Panc1 (cell line): ENCODE results near the gene LZTS3. TPM values are rescaled to one million over a fixed set of nuclear protein-coding genes. Genes with fewer than 3 reads are reported as not detected.

Source experiments
- ATAC-seq: fragments of 200-7000 bp; cut with Tn5 transposase; 2 replicates; pipeline ENCODE4 v1.9.1; 2020; ENCODE audit warnings: mild to moderate bottlenecking, moderate library complexity
- BruUV-seq: library from RNA; stranded (reverse); fragments of 400-500 nt; replicated peaks from 2 replicates; lab custom pipeline; 2021; lab: Mats Ljungman, UMichigan
- CTCF ChIA-PET: fragments of 300-600 bp; sonication (Branson Sonifier 250); formaldehyde crosslinking; loops from one replicate; lab custom pipeline; 2022; ENCODE audit warnings: antibody characterized with exemption; lab: Charles Lee
- POLR2A ChIA-PET: fragments of 300-600 bp; sonication (Branson Sonifier 250); formaldehyde crosslinking; loops from one replicate; lab custom pipeline; 2022; ENCODE audit warnings: antibody characterized with exemption; lab: Charles Lee
- DNase-seq: peaks from one replicate; pipeline ENCODE4 v3.0.0-alpha.2; 2010; ENCODE audit warnings: low read depth, low spot score
- H3K27ac ChIP-seq: 2 replicates; pipeline ENCODE4 v1.5.1; 2011; ENCODE audit warnings: mild to moderate bottlenecking, low read length, inconsistent platforms
- H3K27me3 ChIP-seq: fragments of 200-500 bp; sonication (Bioruptor generic); 2 replicates; pipeline ENCODE4 v1.6.0; 2014; ENCODE audit warnings: low read length, inconsistent platforms; ENCODE audit not compliant: control insufficient read depth, insufficient read depth
- H3K36me3 ChIP-seq: fragments of 200-500 bp; sonication (Bioruptor generic); 2 replicates; pipeline ENCODE4 v1.5.1; 2014; ENCODE audit warnings: inconsistent platforms, mild to moderate bottlenecking, low read length, moderate library complexity; ENCODE audit not compliant: control insufficient read depth, insufficient read depth
- H3K4me1 ChIP-seq: 2 replicates; pipeline ENCODE4 v1.5.1; 2011; ENCODE audit warnings: inconsistent platforms, mild to moderate bottlenecking, low read length, moderate library complexity; ENCODE audit not compliant: control insufficient read depth, insufficient read depth
- H3K4me3 ChIP-seq, 2 experiments: 2 replicates each; pipeline ENCODE4 v1.5.1; 2011 to 2012; ENCODE audit warnings: low read depth in 2 of 2, low read length in 2 of 2, mild to moderate bottlenecking in 2 of 2, inconsistent platforms in 1 of 2, moderate library complexity in 1 of 2
- H3K9me3 ChIP-seq: fragments of 200-500 bp; sonication (Bioruptor generic); 2 replicates; pipeline ENCODE4 v1.5.1; 2014; ENCODE audit warnings: low read depth, mild to moderate bottlenecking, inconsistent platforms, low read length, moderate library complexity; ENCODE audit not compliant: control insufficient read depth, insufficient read depth
- POLR2AphosphoS5 ChIP-seq: IDR thresholded peaks from 2 replicates; pipeline ENCODE4 v1.6.1; 2012; ENCODE audit warnings: mild to moderate bottlenecking, low read depth, low read length, moderate library complexity
- SIN3A ChIP-seq: IDR thresholded peaks from 2 replicates; pipeline ENCODE4 v1.6.1; 2012; ENCODE audit warnings: low read depth, mild to moderate bottlenecking, low read length, moderate library complexity, borderline replicate concordance; ENCODE audit not compliant: insufficient read depth
- TCF7L2 ChIP-seq: IDR thresholded peaks from 2 replicates; pipeline ENCODE4 v1.6.1; 2011; ENCODE audit warnings: mild to moderate bottlenecking, low read depth, low read length, inconsistent platforms
- in situ Hi-C: cut with HindIII; loops from 2 replicates; pipeline ENCODE4 v1.10.0; 2016; ENCODE audit warnings: low sequenced_read_pairs, low pct_unique_long_range_greater_than_20kb
- intact Hi-C: fragments of 100-400 bp; cut with micrococcal nuclease; formaldehyde crosslinking; loops from one replicate; pipeline ENCODE4 v1.10.0; 2022; ENCODE audit not compliant: unreplicated experiment
- total RNA-seq: library from RNA; stranded (reverse); gene quantifications from one replicate; pipeline ENCODE4 v1.2.1, GENCODE V29; 2021; ENCODE audit not compliant: unreplicated experiment
- TF ChIP-seq, protein P1 (sequence below), 2 experiments: IDR thresholded peaks; 2 replicates each; pipeline ENCODE4 v1.6.1; 2011 to 2012; ENCODE audit warnings: low read depth in 2 of 2, control low read depth in 1 of 2, low read length in 1 of 2, mild to moderate bottlenecking in 1 of 2, moderate library complexity in 1 of 2; ENCODE audit not compliant: insufficient read depth in 1 of 2
- TF ChIP-seq, protein P2 (sequence below): fragments of 450-650 bp; IDR thresholded peaks from 2 replicates; pipeline ENCODE4 v1.5.1; 2017; ENCODE audit warnings: mild to moderate bottlenecking

Gene LZTS3
- total RNA-seq, 1 experiment from 2014 or later, result 5.2 TPM

DNA sequence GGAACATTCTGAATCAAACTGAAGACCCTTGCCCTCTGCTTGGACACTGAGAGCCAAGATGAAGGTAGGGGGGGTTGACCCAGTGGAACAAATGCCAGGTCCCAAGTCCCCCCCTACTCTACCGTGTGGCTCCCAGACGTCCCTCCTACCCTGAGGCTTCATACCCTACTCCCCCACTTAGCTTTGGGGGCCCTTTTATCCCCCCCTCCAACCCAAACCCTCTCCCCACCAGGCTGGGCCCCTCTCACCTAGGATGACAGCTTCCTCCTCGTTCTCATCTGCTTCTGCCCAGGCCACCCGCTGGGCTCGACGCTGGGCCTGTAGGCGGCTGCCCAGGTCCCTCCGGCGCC lies 29.6 kb upstream of the LZTS3 start:
- H3K9me3 ChIP-seq, result no peaks in the 10 kb centered on the region
- TF ChIP-seq POLR2AphosphoS5 (no peak), SIN3A (no peak), TCF7L2 (no peak)
- TF ChIP-seq, protein P1, sequence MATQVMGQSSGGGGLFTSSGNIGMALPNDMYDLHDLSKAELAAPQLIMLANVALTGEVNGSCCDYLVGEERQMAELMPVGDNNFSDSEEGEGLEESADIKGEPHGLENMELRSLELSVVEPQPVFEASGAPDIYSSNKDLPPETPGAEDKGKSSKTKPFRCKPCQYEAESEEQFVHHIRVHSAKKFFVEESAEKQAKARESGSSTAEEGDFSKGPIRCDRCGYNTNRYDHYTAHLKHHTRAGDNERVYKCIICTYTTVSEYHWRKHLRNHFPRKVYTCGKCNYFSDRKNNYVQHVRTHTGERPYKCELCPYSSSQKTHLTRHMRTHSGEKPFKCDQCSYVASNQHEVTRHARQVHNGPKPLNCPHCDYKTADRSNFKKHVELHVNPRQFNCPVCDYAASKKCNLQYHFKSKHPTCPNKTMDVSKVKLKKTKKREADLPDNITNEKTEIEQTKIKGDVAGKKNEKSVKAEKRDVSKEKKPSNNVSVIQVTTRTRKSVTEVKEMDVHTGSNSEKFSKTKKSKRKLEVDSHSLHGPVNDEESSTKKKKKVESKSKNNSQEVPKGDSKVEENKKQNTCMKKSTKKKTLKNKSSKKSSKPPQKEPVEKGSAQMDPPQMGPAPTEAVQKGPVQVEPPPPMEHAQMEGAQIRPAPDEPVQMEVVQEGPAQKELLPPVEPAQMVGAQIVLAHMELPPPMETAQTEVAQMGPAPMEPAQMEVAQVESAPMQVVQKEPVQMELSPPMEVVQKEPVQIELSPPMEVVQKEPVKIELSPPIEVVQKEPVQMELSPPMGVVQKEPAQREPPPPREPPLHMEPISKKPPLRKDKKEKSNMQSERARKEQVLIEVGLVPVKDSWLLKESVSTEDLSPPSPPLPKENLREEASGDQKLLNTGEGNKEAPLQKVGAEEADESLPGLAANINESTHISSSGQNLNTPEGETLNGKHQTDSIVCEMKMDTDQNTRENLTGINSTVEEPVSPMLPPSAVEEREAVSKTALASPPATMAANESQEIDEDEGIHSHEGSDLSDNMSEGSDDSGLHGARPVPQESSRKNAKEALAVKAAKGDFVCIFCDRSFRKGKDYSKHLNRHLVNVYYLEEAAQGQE (IDR thresholded peaks at IDR 0.05; ENCODE audit: insufficient read depth in 1 of 2, low read depth in 2 of 2, low read length in 1 of 2), result no peak
- TF ChIP-seq, protein P2, sequence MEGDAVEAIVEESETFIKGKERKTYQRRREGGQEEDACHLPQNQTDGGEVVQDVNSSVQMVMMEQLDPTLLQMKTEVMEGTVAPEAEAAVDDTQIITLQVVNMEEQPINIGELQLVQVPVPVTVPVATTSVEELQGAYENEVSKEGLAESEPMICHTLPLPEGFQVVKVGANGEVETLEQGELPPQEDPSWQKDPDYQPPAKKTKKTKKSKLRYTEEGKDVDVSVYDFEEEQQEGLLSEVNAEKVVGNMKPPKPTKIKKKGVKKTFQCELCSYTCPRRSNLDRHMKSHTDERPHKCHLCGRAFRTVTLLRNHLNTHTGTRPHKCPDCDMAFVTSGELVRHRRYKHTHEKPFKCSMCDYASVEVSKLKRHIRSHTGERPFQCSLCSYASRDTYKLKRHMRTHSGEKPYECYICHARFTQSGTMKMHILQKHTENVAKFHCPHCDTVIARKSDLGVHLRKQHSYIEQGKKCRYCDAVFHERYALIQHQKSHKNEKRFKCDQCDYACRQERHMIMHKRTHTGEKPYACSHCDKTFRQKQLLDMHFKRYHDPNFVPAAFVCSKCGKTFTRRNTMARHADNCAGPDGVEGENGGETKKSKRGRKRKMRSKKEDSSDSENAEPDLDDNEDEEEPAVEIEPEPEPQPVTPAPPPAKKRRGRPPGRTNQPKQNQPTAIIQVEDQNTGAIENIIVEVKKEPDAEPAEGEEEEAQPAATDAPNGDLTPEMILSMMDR, result no peak
- no TSS peak for BruUV-seq
- no peak for DNase-seq
- in situ Hi-C loops, result no loop called here
- peak overlapping the region; percentile 94 for H3K27ac ChIP-seq
- H3K27me3 ChIP-seq, result no peaks in the 10 kb centered on the region
- H3K4me3 ChIP-seq, result peak overlapping the region; percentile 91 to 97
- no peak for ATAC-seq
- POLR2A ChIA-PET, result interaction anchor here (0.6 kb wide), 1 partner anchor 15 kb away, joined by 5 read pairs; no protein-coding TSS in a partner anchor
- peaks cover 3% of the 10 kb centered on the region; the same call in 1 of the 2 replicates for H3K36me3 ChIP-seq
- intact Hi-C loops, result no loop called here
- CTCF ChIA-PET, result interaction anchor here (0.8 kb wide), 1 partner anchor 114 kb away, joined by 3 read pairs; no protein-coding TSS in a partner anchor
- H3K4me1 ChIP-seq, result no peaks in the 10 kb centered on the region; the same call in 1 of the 2 replicates

DNA sequence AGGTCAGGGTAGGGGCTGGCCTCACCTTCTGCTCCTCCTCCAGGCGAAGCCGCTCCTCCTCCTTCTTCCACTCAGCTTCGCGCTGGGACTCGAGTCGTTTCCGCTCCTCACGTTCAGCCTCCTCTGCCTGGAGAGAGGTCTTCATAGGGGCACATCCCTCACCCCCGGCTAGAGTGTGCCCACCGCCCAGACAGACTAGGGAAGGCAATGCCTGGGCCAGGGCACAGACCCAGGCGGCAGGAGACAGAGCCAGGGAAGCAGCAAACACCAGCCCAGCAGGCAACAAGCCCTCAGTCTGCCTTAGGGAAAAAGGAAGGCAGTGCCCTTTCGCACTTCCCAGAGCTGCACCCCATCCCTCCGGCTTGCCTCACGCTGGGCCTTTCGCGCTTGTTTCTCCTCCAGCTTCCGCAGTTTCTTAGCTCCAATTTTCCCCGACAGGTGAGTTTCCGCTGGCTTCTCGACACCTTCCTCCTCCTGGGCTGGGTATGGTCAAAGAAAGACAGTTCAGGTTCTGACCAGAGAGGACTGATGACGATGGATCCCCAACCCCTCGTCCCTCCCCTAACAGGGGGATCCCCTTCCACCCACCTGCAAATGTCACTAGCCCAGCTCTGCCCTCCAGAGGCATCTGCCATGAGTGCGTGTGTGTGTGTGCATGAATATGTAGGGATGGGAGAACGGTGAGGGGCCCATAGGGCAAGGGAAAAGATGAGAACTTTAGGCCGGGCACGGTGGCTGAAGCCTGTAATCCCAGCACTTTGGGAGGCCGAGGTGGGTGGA lies 26.8 kb upstream of the LZTS3 start:
- intact Hi-C loops, result no loop called here
- no peak for ATAC-seq

More for the DNA sequence above, 26.8 kb upstream of the LZTS3 start:
- Histone ChIP-seq H3K27ac (no peak overlapping the region), H3K9me3 (no peaks in the 10 kb centered on the region), H3K4me1 (no peaks in the 10 kb centered on the region; the same call in 1 of the 2 replicates), H3K36me3 (peaks cover 3% of the 10 kb centered on the region; the same call in 1 of the 2 replicates), H3K27me3 (no peaks in the 10 kb centered on the region), H3K4me3 (no peak overlapping the region)
- POLR2A ChIA-PET, result no interaction called here
- CTCF ChIA-PET, result interaction anchor here (0.7 kb wide), 1 partner anchor 147 kb away, joined by 9 read pairs; no protein-coding TSS in a partner anchor
- DNase-seq, result no peak
- BruUV-seq, result TSS peak; percentile 34
- in situ Hi-C loops, result no loop called here
- TF ChIP-seq, protein P1 (IDR thresholded peaks at IDR 0.05; ENCODE audit: insufficient read depth in 1 of 2, low read depth in 2 of 2, low read length in 1 of 2), result no peak
- no peak for TF ChIP-seq POLR2AphosphoS5
- no peak for TF ChIP-seq TCF7L2
- TF ChIP-seq, protein P2, result no peak
- no peak for TF ChIP-seq SIN3A
